Endodermal cell (in vitro differentiated cells): ENCODE data around the gene RGS7BP. TPM values are rescaled to one million over a fixed set of nuclear protein-coding genes. Genes with fewer than 3 reads are reported as not detected.

Source experiments
- DNase-seq: peaks from one replicate; pipeline ENCODE4 v3.0.0-alpha.2; 2017
- H3K27ac ChIP-seq: 2 replicates; pipeline ENCODE4 v1.5.1; 2013; ENCODE audit warnings: mild to moderate bottlenecking, low read depth, low read length, moderate library complexity
- H3K27me3 ChIP-seq: 2 replicates; pipeline ENCODE4 v1.6.1; 2013; ENCODE audit warnings: mild to moderate bottlenecking, low read length, moderate library complexity; ENCODE audit not compliant: insufficient read depth, control insufficient read depth, poor library complexity, severe bottlenecking
- H3K36me3 ChIP-seq: 2 replicates; pipeline ENCODE4 v1.7.0; 2013; ENCODE audit warnings: mild to moderate bottlenecking, low read length, moderate library complexity; ENCODE audit not compliant: control insufficient read depth, insufficient read depth
- H3K4me1 ChIP-seq: one replicate; pipeline ENCODE4 v1.7.0; 2013; ENCODE audit warnings: low read length; ENCODE audit not compliant: control insufficient read depth, insufficient read depth
- H3K4me3 ChIP-seq: 2 replicates; pipeline ENCODE4 v1.5.1; 2013; ENCODE audit warnings: mild to moderate bottlenecking, low read length, moderate library complexity
- H3K9ac ChIP-seq: 2 replicates; pipeline ENCODE4 v1.6.1; 2013; ENCODE audit warnings: mild to moderate bottlenecking, low read length, moderate library complexity; ENCODE audit not compliant: poor library complexity, severe bottlenecking; ENCODE audit errors: extremely low read depth
- H3K9me3 ChIP-seq: 2 replicates; pipeline ENCODE4 v1.6.1; 2013; ENCODE audit warnings: mild to moderate bottlenecking, low read length, moderate library complexity; ENCODE audit not compliant: control insufficient read depth
- H3K27ac Mint-ChIP-seq: 2 replicates; pipeline ENCODE4 v1.8.0; 2020; ENCODE audit warnings: mixed read lengths
- H3K27me3 Mint-ChIP-seq: 2 replicates; pipeline ENCODE4 v1.8.0; 2021; ENCODE audit warnings: mild to moderate bottlenecking, mixed read lengths; ENCODE audit not compliant: insufficient read depth
- H3K36me3 Mint-ChIP-seq: 2 replicates; pipeline ENCODE4 v1.8.0; 2020; ENCODE audit warnings: low read depth, mixed read lengths
- H3K4me1 Mint-ChIP-seq: 2 replicates; pipeline ENCODE4 v1.8.0; 2020; ENCODE audit warnings: mixed read lengths
- H3K4me3 Mint-ChIP-seq: 2 replicates; pipeline ENCODE4 v1.8.0; 2020; ENCODE audit warnings: mild to moderate bottlenecking, moderate library complexity, mixed read lengths
- H3K9me3 Mint-ChIP-seq: 2 replicates; pipeline ENCODE4 v1.8.0; 2020; ENCODE audit warnings: mild to moderate bottlenecking, mixed read lengths
- CTCF ChIP-seq: fragments of 200-600 bp; sonication (generic); conservative IDR thresholded peaks from 2 replicates; pipeline ENCODE4 v1.5.0; 2021; ENCODE audit warnings: antibody characterized with exemption, mild to moderate bottlenecking
- WGBS, 2 experiments: methylation state at CpG; one replicate each; pipeline versions ENCODE4 v1.1.5 to v1.1.7; 2013; ENCODE audit warnings: missing lambda C conversion rate in 2 of 2, mixed read lengths in 1 of 2; ENCODE audit not compliant: insufficient coverage in 1 of 2, insufficient read length in 1 of 2; 5-methylcytosine and 5-hydroxymethylcytosine counted together
- total RNA-seq, 2 donors: library from RNA; stranded (reverse); fragmentation: NEBNext Ultra II Directional in 1 of 2; extraction: Animal tissue kit (Norgen Biotek cat#: 25700) in 1 of 2; gene quantifications; 2 replicates in 1 of 2; 3 replicates in 1 of 2; pipeline ENCODE4 v1.2.1, GENCODE V29; 2021

The RGS7BP gene
- total RNA-seq, 2 donors from 2014 or later: 1.5 to 2.3 TPM

- H3K4me3 Mint-ChIP-seq: no peak overlapping the region
- Histone ChIP-seq H3K36me3 (no peaks in the 10 kb centered on the region), H3K27ac (no peak overlapping the region), H3K9me3 (no peaks in the 10 kb centered on the region), H3K9ac (no peak overlapping the region), H3K27me3 (no peaks in the 10 kb centered on the region), H3K4me3 (no peak overlapping the region), H3K4me1 (peaks cover 2% of the 10 kb centered on the region)
- H3K27ac Mint-ChIP-seq: no peak overlapping the region
- DNase-seq: no peak
- H3K36me3 Mint-ChIP-seq: no peaks in the 10 kb centered on the region
- no peaks in the 10 kb centered on the region for H3K27me3 Mint-ChIP-seq
- WGBS, 2 experiments: 89% methylated on average over 2 of the region's 2 CpGs; no CpG with 5 or more reads in 1 of the 2 experiments
- no peaks in the 10 kb centered on the region for H3K4me1 Mint-ChIP-seq
- H3K9me3 Mint-ChIP-seq: no peaks in the 10 kb centered on the region
- no peak for TF ChIP-seq CTCF
These were observed 123.1 kb downstream of the RGS7BP start for GRCh38 chr5:64628901-64629300.

- Histone ChIP-seq H3K4me1 (peaks cover 2% of the 10 kb centered on the region), H3K27ac (no peak overlapping the region), H3K27me3 (no peaks in the 10 kb centered on the region), H3K4me3 (no peak overlapping the region), H3K9ac (no peak overlapping the region), H3K9me3 (no peaks in the 10 kb centered on the region), H3K36me3 (no peaks in the 10 kb centered on the region)
- no peak overlapping the region for H3K4me3 Mint-ChIP-seq
- no peak overlapping the region for H3K27ac Mint-ChIP-seq
- H3K4me1 Mint-ChIP-seq: no peaks in the 10 kb centered on the region
- H3K9me3 Mint-ChIP-seq: no peaks in the 10 kb centered on the region
- 65 to 85% methylated on average over 2 of the region's 2 CpGs for WGBS, 2 experiments
- H3K27me3 Mint-ChIP-seq: no peaks in the 10 kb centered on the region
- no peaks in the 10 kb centered on the region for H3K36me3 Mint-ChIP-seq
- no peak for DNase-seq
- TF ChIP-seq CTCF: no peak
These were observed 124.0 kb downstream of the RGS7BP start for GRCh38 chr5:64629841-64630240.

- Mint-ChIP-seq H3K4me1 (peaks cover 1% of the 10 kb centered on the region), H3K36me3 (peaks cover 4% of the 10 kb centered on the region), H3K9me3 (peaks cover 10% of the 10 kb centered on the region), H3K27me3 (no peaks in the 10 kb centered on the region), H3K4me3 (no peak overlapping the region), H3K27ac (no peak overlapping the region)
- H3K9ac ChIP-seq: no peak overlapping the region
- WGBS, 2 experiments: 77% methylated on average over 3 of the region's 3 CpGs; no CpG with 5 or more reads in 1 of the 2 experiments
- H3K27me3 ChIP-seq: no peaks in the 10 kb centered on the region
- TF ChIP-seq CTCF: no peak
- no peak overlapping the region for H3K4me3 ChIP-seq
- H3K9me3 ChIP-seq: no peaks in the 10 kb centered on the region
- no peaks in the 10 kb centered on the region for H3K36me3 ChIP-seq
- peaks cover 2% of the 10 kb centered on the region for H3K4me1 ChIP-seq
- no peak overlapping the region for H3K27ac ChIP-seq
- no peak for DNase-seq
These were observed 126.4 kb downstream of the RGS7BP start for GRCh38 chr5:64632251-64632650.
